ENCODE results near the gene MCAM. TPM values are rescaled to one million over a fixed set of nuclear protein-coding genes. Genes with fewer than 3 reads are reported as not detected.
A peak's percentile ranks its signal among the peaks of the same experiment; 100 is the strongest.

The MCAM gene
- total and polyA plus RNA-seq, 7 donors = 15.4 to 71.1 (median 27.4) TPM

GRCh38 chr11:119263352-119263940, 53.5 kb downstream of the MCAM start:
- intact Hi-C loops (cut with DNase I) = no loop called here
- H3K4me3 ChIP-seq = no peak overlapping the region
- H3K4me1 ChIP-seq = peaks cover 29% of the 10 kb centered on the region
- DNase-seq = no peak
- H3K36me3 ChIP-seq (ENCODE audit: insufficient read depth in 1 of 2, low read depth in 1 of 2) = no peaks in the 10 kb centered on the region
- TF ChIP-seq, protein P1, sequence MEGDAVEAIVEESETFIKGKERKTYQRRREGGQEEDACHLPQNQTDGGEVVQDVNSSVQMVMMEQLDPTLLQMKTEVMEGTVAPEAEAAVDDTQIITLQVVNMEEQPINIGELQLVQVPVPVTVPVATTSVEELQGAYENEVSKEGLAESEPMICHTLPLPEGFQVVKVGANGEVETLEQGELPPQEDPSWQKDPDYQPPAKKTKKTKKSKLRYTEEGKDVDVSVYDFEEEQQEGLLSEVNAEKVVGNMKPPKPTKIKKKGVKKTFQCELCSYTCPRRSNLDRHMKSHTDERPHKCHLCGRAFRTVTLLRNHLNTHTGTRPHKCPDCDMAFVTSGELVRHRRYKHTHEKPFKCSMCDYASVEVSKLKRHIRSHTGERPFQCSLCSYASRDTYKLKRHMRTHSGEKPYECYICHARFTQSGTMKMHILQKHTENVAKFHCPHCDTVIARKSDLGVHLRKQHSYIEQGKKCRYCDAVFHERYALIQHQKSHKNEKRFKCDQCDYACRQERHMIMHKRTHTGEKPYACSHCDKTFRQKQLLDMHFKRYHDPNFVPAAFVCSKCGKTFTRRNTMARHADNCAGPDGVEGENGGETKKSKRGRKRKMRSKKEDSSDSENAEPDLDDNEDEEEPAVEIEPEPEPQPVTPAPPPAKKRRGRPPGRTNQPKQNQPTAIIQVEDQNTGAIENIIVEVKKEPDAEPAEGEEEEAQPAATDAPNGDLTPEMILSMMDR (IDR thresholded peaks at IDR 0.05) = no peak
- 5 to 8% (median 8%) methylated on average over 3 of the region's 3 CpGs for WGBS, 3 donors
- H3K9me3 ChIP-seq = no peaks in the 10 kb centered on the region
- no peaks in the 10 kb centered on the region for H3K27me3 ChIP-seq (ENCODE audit: insufficient read depth in 3 of 3, low read length in 2 of 3)
- H3K27ac ChIP-seq = peak overlapping the region; percentile 76
- ATAC-seq = peak; percentile 73 to 85 (median 78)

GRCh38 chr11:119262668-119263351, 54.1 kb downstream of the MCAM start:
- Histone ChIP-seq H3K4me3 (no peak overlapping the region), H3K27me3 (ENCODE audit: insufficient read depth in 3 of 3, low read length in 2 of 3) (no peaks in the 10 kb centered on the region), H3K27ac (peak overlapping the region; percentile 76), H3K36me3 (ENCODE audit: insufficient read depth in 1 of 2, low read depth in 1 of 2) (no peaks in the 10 kb centered on the region), H3K9me3 (no peaks in the 10 kb centered on the region), H3K4me1 (peaks cover 29% of the 10 kb centered on the region)
- DNase-seq = no peak
- peak; percentile 61 to 71 (median 67) for ATAC-seq
- TF ChIP-seq, protein P1 (IDR thresholded peaks at IDR 0.05) = no peak
- intact Hi-C loops (cut with DNase I) = no loop called here
- 37 to 50% (median 48%) methylated on average over 5 of the region's 5 CpGs for WGBS, 3 donors

DNA sequence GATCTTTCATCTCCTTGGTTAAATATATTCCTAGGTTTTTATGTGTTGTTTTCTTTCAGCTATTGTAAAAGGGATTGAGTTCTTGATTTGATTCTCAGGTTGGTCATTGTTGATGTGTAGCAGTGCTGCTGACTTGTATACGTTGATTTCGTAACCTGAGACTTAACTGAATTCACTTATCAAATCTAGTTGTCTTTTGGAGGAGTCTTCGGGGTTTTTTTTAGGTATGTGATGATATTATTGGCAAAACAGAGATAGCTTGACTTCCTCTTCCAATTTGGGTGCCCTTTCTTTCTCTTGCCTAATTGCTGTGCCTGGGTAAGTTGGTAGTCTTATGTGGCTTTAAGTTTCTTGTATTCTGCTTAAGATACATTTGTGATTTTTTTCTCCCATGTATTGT, 57.9 kb downstream of the MCAM start:
- no peaks in the 10 kb centered on the region for H3K9me3 ChIP-seq
- TF ChIP-seq, protein P1 (IDR thresholded peaks at IDR 0.05) = no peak
- no peaks in the 10 kb centered on the region for H3K27me3 ChIP-seq (ENCODE audit: insufficient read depth in 3 of 3, low read length in 2 of 3)
- H3K27ac ChIP-seq = no peak overlapping the region
- H3K4me1 ChIP-seq = peaks cover 25% of the 10 kb centered on the region
- ATAC-seq = no peak
- 71 to 82% (median 74%) methylated on average over 3 of the region's 3 CpGs for WGBS, 3 donors
- H3K4me3 ChIP-seq = no peak overlapping the region
- DNase-seq = no peak
- intact Hi-C loops (cut with DNase I) = no loop called here
- H3K36me3 ChIP-seq (ENCODE audit: insufficient read depth in 1 of 2, low read depth in 1 of 2) = no peaks in the 10 kb centered on the region

Other genes starting within 250 kb of the MCAM start
- 10 to 100 TPM; 16.2 to 25.4 (median 19.6) TPM for gene VPS11, start 249.3 kb downstream of the MCAM start, total RNA-seq
- gene VPS11, start 249.3 kb downstream of the MCAM start, polyA plus RNA-seq = 10 to 100 TPM; 16.4 to 23.2 (median 21.8) TPM
- gene HMBS, start 232.2 kb downstream of the MCAM start, total RNA-seq = 10 to 100 TPM; 18.1 to 33.3 (median 25.8) TPM
- gene HMBS, start 232.2 kb downstream of the MCAM start, polyA plus RNA-seq = 10 to 100 TPM; 38.3 to 45.3 (median 40.4) TPM
- 10 to 100 TPM in 3 of 4 donors, 1 to 10 TPM in 1; 9.4 to 12.9 (median 12.3) TPM for gene DPAGT1, start 215.3 kb downstream of the MCAM start, total RNA-seq
- gene DPAGT1, start 215.3 kb downstream of the MCAM start, polyA plus RNA-seq = 10 to 100 TPM; 12.1 to 38.7 (median 27.3) TPM
- gene C2CD2L, start 209.8 kb downstream of the MCAM start, total RNA-seq = 10 to 100 TPM; 10.9 to 16.8 (median 15.0) TPM
- gene C2CD2L, start 209.8 kb downstream of the MCAM start, polyA plus RNA-seq = 10 to 100 TPM; 14.5 to 28.7 (median 15.2) TPM
- gene HINFP, start 195.6 kb downstream of the MCAM start, total RNA-seq = 10 to 100 TPM; 10.1 to 16.2 (median 14.3) TPM
- gene HINFP, start 195.6 kb downstream of the MCAM start, polyA plus RNA-seq = 10 to 100 TPM in 2 of 3 donors, 1 to 10 TPM in 1; 8.3 to 20.6 (median 10.9) TPM
- gene ABCG4, start 168.1 kb downstream of the MCAM start, total RNA-seq = under 1 TPM in 3 of 4 donors, not detected in 1; 0.12 to 0.38 (median 0.30) TPM
- under 1 TPM; 0.03 to 0.22 (median 0.08) TPM for gene ABCG4, start 168.1 kb downstream of the MCAM start, polyA plus RNA-seq
- 10 to 100 TPM; 18.1 to 28.7 (median 27.1) TPM for gene NLRX1, start 148.4 kb downstream of the MCAM start, total RNA-seq
- gene NLRX1, start 148.4 kb downstream of the MCAM start, polyA plus RNA-seq = 10 to 100 TPM in 2 of 3 donors, 1 to 10 TPM in 1; 8.8 to 15.4 (median 10.3) TPM
- gene NHERF4, start 131.7 kb downstream of the MCAM start, total RNA-seq = not detected
- under 1 TPM; 0.06 to 0.17 (median 0.07) TPM for gene NHERF4, start 131.7 kb downstream of the MCAM start, polyA plus RNA-seq
- 1 to 10 TPM; 3.6 to 7.6 (median 7.2) TPM for gene CBL, start 110.8 kb downstream of the MCAM start, total RNA-seq
- 1 to 10 TPM in 2 of 3 donors, under 1 TPM in 1; 0.94 to 3.4 (median 2.2) TPM for gene CBL, start 110.8 kb downstream of the MCAM start, polyA plus RNA-seq
- 1 to 10 TPM; 6.1 to 8.8 (median 7.5) TPM for gene RNF26, start 17.4 kb upstream of the MCAM start, total RNA-seq
- 1 to 10 TPM; 5.8 to 8.9 (median 7.1) TPM for gene RNF26, start 17.4 kb upstream of the MCAM start, polyA plus RNA-seq
- gene C1QTNF5, start 23.8 kb upstream of the MCAM start, total RNA-seq = 10 to 100 TPM in 1 of 4 donors, 1 to 10 TPM in 3; 5.3 to 11.6 (median 8.8) TPM
- gene C1QTNF5, start 23.8 kb upstream of the MCAM start, polyA plus RNA-seq = 10 to 100 TPM in 1 of 3 donors, 1 to 10 TPM in 2; 3.2 to 12.0 (median 4.7) TPM
- gene MFRP, start 29.6 kb upstream of the MCAM start, total RNA-seq = not detected
- gene MFRP, start 29.6 kb upstream of the MCAM start, polyA plus RNA-seq = under 1 TPM in 2 of 3 donors, not detected in 1; 0.01 to 0.05 TPM
- gene USP2, start 64.6 kb upstream of the MCAM start, total RNA-seq = 100 to 1,000 TPM in 3 of 4 donors, 10 to 100 TPM in 1; 75.8 to 210 (median 156) TPM
- 10 to 100 TPM; 49.0 to 76.4 (median 57.4) TPM for gene USP2, start 64.6 kb upstream of the MCAM start, polyA plus RNA-seq
- gene THY1, start 106.0 kb upstream of the MCAM start, total RNA-seq = 1 to 10 TPM in 3 of 4 donors, under 1 TPM in 1; 0.42 to 2.1 (median 1.4) TPM
- gene THY1, start 106.0 kb upstream of the MCAM start, polyA plus RNA-seq = 1 to 10 TPM in 1 of 3 donors, under 1 TPM in 2; 0.93 to 6.4 (median 1.00) TPM

Data from psoas muscle (tissue), 8 donors.